VCaP (cell line): ENCODE measurements around the gene CDK19.
A peak's percentile ranks its signal among the peaks of the same experiment; 100 is the strongest.

ENCODE experiments used
- H3K27ac ChIP-seq: fragments of 450-650 bp; 2 replicates; pipeline ENCODE4 v1.5.1; 2017
- TF ChIP-seq, protein P1 (sequence below): fragments of 450-650 bp; conservative IDR thresholded peaks from 2 replicates; pipeline ENCODE4 v1.5.1; 2017; ENCODE audit warnings: mild to moderate bottlenecking, moderate library complexity

Gene CDK19

DNA sequence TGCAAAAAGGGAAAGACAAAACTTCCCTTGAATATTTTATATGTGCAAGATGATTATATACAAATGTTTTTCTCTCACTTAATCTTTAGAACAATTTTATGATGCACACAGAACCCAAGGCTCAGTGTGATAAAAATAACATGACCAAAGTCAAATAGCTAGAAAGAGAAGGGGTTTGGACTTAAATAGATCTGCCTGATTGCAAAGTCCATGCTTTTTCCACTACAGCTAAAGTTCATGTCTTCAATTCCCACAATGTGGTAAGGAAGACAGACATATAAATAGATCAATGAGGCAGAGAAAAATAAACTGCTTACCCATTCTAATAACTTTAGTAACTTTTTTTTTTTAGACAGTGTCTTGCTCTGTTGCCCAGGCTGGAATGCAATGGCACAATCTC is 143.8 kb downstream of the CDK19 start:
- H3K27ac ChIP-seq: peak overlapping the region; percentile 99
- TF ChIP-seq, protein P1, sequence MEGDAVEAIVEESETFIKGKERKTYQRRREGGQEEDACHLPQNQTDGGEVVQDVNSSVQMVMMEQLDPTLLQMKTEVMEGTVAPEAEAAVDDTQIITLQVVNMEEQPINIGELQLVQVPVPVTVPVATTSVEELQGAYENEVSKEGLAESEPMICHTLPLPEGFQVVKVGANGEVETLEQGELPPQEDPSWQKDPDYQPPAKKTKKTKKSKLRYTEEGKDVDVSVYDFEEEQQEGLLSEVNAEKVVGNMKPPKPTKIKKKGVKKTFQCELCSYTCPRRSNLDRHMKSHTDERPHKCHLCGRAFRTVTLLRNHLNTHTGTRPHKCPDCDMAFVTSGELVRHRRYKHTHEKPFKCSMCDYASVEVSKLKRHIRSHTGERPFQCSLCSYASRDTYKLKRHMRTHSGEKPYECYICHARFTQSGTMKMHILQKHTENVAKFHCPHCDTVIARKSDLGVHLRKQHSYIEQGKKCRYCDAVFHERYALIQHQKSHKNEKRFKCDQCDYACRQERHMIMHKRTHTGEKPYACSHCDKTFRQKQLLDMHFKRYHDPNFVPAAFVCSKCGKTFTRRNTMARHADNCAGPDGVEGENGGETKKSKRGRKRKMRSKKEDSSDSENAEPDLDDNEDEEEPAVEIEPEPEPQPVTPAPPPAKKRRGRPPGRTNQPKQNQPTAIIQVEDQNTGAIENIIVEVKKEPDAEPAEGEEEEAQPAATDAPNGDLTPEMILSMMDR: no peak

DNA sequence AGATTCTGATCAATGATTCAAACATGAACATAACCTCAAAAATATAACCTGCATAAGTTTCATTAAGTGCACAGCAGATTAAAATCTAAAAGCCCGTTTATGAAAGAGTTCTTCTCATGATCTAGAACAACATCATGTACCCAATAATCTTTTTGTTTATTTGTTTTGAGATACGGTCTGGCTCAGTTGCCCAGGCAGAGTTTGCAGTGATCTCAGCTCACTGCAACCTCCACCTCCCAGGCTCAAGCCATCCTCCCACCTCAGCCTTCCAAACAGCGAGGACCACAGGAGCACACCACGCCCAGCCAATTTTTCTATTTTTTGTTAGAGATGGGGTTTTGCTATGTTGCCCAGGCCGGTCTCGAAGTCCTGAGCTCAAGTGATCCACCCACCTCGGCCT is 149.7 kb downstream of the CDK19 start:
- peak overlapping the region; percentile 99 for H3K27ac ChIP-seq
- TF ChIP-seq, protein P1: no peak

DNA sequence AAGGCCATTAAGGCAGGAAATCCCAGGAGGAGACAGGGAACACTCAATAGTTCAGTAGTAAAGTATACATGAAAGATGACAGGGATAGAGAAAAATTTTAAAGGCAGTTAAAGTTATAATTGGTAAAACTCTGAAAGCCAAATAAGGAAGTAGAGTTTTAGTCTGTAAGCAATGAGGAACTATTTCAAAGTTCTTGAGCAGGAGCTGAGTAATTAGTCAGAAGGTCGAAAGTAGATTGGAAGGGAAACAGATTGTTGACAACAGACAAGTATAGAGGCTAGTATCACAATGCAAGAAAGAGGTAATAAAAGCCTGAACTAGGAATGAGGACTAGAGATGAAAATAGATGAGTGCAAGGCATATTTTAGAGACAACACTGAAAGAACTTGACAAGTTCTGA is 150.3 kb downstream of the CDK19 start:
- peak overlapping the region; percentile 99 for H3K27ac ChIP-seq
- TF ChIP-seq, protein P1: no peak

DNA sequence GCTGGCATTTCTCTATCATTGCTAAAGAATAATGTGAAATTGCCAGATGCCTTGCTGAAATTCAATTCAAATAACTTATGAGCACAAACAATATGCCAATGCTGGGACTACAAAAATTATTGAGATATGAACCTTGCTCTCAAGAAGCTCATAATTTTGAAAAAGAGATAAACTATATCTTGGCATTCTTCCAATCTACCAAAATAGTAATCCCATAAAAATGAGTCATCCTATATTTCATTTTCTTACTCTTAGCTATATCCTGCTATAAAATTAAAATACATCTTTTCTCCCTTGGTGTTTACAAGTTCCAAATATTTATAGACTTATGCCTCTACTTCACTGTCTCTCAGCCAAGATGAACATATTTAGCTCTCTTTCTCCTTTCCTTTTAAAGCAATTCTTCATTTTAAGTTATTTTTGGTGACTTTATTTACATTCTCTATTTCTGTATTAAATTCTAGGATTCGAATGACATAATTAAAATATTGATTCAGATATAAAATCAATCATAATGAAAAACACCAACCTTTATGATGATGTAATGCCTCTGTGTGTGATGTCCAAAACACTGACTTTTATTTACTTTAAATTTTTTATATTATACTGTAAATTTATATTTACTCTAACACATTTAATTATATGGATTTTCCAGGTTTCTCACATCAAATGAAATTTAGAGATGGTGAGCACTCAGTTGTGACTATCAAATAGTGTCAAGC is 152.6 kb downstream of the CDK19 start:
- H3K27ac ChIP-seq: peak overlapping the region; percentile 99
- TF ChIP-seq, protein P1: no peak

DNA sequence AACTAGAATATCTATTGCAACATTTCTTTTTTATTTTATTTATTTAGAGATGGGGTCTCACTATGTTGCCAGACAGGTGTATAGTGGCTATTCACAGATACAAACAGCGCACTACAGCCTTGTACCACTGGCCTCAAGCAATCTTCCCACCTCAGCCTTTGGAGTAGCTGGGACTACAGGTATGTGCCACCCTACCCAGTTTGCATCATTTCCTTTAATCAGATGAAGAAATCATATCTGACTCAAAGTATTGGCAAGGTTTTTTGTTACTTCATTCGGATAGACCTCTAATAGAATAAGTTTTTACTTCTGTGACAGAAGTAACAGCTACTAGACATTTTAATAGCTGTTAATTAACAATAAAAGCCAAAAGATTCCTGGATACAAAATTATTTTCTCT is 153.9 kb downstream of the CDK19 start:
- TF ChIP-seq, protein P1: no peak
- H3K27ac ChIP-seq: peak overlapping the region; percentile 99

DNA sequence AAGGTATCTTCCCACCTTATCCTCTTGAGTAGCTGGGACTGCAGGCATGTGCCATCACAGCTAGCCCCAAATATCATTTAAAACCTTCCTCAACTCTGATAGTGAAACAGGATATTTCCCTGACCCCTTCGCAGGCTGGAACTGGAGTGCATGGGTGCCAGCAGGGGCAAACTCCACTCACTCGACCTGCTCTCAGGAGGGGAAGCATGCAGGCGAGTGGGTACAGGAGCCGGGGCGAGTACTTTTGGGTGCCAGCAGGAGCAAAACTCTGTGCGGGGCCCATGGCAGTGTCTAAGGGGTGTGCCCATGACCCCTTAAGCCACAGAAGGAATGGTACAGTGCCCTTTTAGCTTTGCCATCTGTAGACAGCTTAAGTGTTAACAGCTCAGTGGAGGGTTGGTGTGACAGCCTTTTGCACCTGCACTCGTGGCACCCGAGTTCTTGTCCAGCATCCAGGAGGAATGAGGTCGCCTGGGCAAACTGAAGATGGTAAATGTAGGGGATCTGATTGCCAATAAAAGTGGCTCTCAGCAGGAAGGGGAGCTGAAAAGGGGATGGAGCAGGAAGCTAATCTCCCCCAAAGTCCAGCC is 155.1 kb downstream of the CDK19 start:
- H3K27ac ChIP-seq: peak overlapping the region; percentile 99
- TF ChIP-seq, protein P1: no peak

DNA sequence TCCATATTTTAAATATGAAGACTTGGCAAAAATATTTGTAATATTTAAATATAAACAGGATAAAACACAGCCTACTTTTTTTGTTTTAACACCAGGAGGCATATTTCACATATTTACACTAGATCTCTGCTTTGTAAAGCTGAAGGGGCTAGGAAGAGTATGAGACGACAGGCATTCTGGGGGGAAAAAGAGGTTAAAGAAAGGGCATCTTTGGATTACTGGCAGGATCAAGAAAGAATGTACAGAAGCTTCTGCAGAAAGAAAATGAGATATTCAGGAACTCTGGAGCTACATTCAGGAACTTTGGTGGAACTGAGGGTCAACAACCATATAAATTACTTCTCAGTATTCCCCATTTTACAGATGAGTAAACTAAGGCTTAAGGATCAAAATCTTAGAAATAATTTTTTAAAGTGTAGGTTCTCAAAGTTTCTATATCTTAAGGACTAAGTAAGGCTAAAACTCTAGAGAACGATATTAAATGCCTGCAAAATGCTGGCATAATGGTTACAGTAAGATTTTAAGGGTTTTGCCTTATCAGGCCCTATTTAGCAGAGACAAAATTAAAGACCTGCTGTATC is 156.5 kb downstream of the CDK19 start:
- H3K27ac ChIP-seq: peak overlapping the region; percentile 99
- TF ChIP-seq, protein P1: no peak
